ENCODE data around the gene DIP2C. TPM values are rescaled to one million over a fixed set of nuclear protein-coding genes. Genes with fewer than 3 reads are reported as not detected.

DIP2C gene
- polyA plus RNA-seq, 1 of the 3 experiments (the other 2 are of a cell fraction) = 8.7 TPM

- H3K79me2 ChIP-seq (ENCODE audit: insufficient read depth) = no peaks in the 10 kb centered on the region
- no peaks in the 10 kb centered on the region for H3K27me3 ChIP-seq (ENCODE audit: insufficient read depth)
- no peak overlapping the region for H3K4me3 ChIP-seq (ENCODE audit: low read depth in 2 of 2, low read length in 1 of 2)
- no peaks in the 10 kb centered on the region for H3F3A ChIP-seq (replicated peaks; ENCODE audit: insufficient read depth)
- ChIA-PET CTCF (no interaction called here), POLR2A (no interaction called here)
- no peaks in the 10 kb centered on the region for H3K9me2 ChIP-seq
- DNase-seq = no peak
- WGBS (ENCODE audit: low lambda C conversion rate) = 70% methylated on average over 16 of the region's 16 CpGs
- no peak overlapping the region for H3K4me2 ChIP-seq
- H4K20me1 ChIP-seq (ENCODE audit: insufficient read depth) = no peaks in the 10 kb centered on the region
- TF ChIP-seq PBX3 (IDR thresholded peaks at IDR 0.05) (no peak), YY1 (IDR thresholded peaks at IDR 0.05; ENCODE audit: low read depth) (no peak), CTCF (IDR thresholded peaks at IDR 0.05) (no peak), JUND (IDR thresholded peaks at IDR 0.05) (no peak), MAX (IDR thresholded peaks at IDR 0.05; ENCODE audit: low read depth) (no peak), ZBTB33 (IDR thresholded peaks at IDR 0.05; ENCODE audit: borderline replicate concordance, low read depth) (no peak), MEF2A (IDR thresholded peaks at IDR 0.05; ENCODE audit: borderline replicate concordance, low read depth) (no peak)
- H3K27ac ChIP-seq (ENCODE audit: low read depth in 2 of 2, low read length in 1 of 2) = no peak overlapping the region
- no peaks in the 10 kb centered on the region for H3K36me3 ChIP-seq (replicated peaks in 1 of 2; ENCODE audit: control insufficient read depth in 1 of 2, insufficient read depth in 2 of 2, low read length in 1 of 2)
- no peak overlapping the region for H3K9ac ChIP-seq
- H2AFZ ChIP-seq (ENCODE audit: low read depth) = no peak overlapping the region
- H3K9me3 ChIP-seq = no peaks in the 10 kb centered on the region
- no peaks in the 10 kb centered on the region; a peak in 1 of 4 replicates for H3K4me1 ChIP-seq (ENCODE audit: control insufficient read depth in 1 of 2, insufficient read depth in 2 of 2, low read depth in 1 of 2, low read length in 1 of 2)
Observed at GRCh38 chr10:723973-724372, 34.5 kb upstream of the DIP2C start.

- POLR2A ChIA-PET = no interaction called here
- Histone ChIP-seq H3K9me2 (no peaks in the 10 kb centered on the region), H2AFZ (ENCODE audit: low read depth) (no peak overlapping the region), H3K4me1 (ENCODE audit: control insufficient read depth in 1 of 2, insufficient read depth in 2 of 2, low read depth in 1 of 2, low read length in 1 of 2) (no peaks in the 10 kb centered on the region), H4K20me1 (ENCODE audit: insufficient read depth) (no peaks in the 10 kb centered on the region), H3K4me2 (no peak overlapping the region), H3K36me3 (replicated peaks in 1 of 2; ENCODE audit: control insufficient read depth in 1 of 2, insufficient read depth in 2 of 2, low read length in 1 of 2) (no peaks in the 10 kb centered on the region), H3K79me2 (ENCODE audit: insufficient read depth) (no peaks in the 10 kb centered on the region), H3K4me3 (ENCODE audit: low read depth in 2 of 2, low read length in 1 of 2) (no peak overlapping the region; a peak in 1 of 4 replicates), H3K27me3 (ENCODE audit: insufficient read depth) (no peaks in the 10 kb centered on the region), H3K9me3 (no peaks in the 10 kb centered on the region), H3K9ac (no peak overlapping the region), H3K27ac (ENCODE audit: low read depth in 2 of 2, low read length in 1 of 2) (no peak overlapping the region), H3F3A (replicated peaks; ENCODE audit: insufficient read depth) (no peaks in the 10 kb centered on the region)
- CTCF ChIA-PET = interaction anchor here (1.0 kb wide), 1 partner anchor 67 kb away, joined by 3 read pairs; no protein-coding TSS in a partner anchor
- WGBS (ENCODE audit: low lambda C conversion rate) = 86% methylated on average over 20 of the region's 26 CpGs
- no peak for DNase-seq
- TF ChIP-seq FOSL2 (IDR thresholded peaks at IDR 0.05; ENCODE audit: borderline replicate concordance, low read depth) = no peak
- no peak for TF ChIP-seq RAD21 (IDR thresholded peaks at IDR 0.05; ENCODE audit: low read length)
- no peak for TF ChIP-seq GATA2 (CRISPR knock-in tag; IDR thresholded peaks at IDR 0.05)
- no peak for TF ChIP-seq RXRA (IDR thresholded peaks at IDR 0.05; ENCODE audit: borderline replicate concordance, low read depth)
- TF ChIP-seq GABPA (IDR thresholded peaks at IDR 0.05; ENCODE audit: low read depth) = no peak
- TF ChIP-seq ZBTB33 (IDR thresholded peaks at IDR 0.05; ENCODE audit: borderline replicate concordance, low read depth) = no peak
- no peak for TF ChIP-seq IRF3 (IDR thresholded peaks at IDR 0.05; ENCODE audit: low read depth, low read length)
- no peak for TF ChIP-seq PBX3 (IDR thresholded peaks at IDR 0.05)
- no peak for TF ChIP-seq EZH2phosphoT487 (IDR thresholded peaks at IDR 0.05; ENCODE audit: borderline replicate concordance, low read depth)
- TF ChIP-seq CHD2 (IDR thresholded peaks at IDR 0.05; ENCODE audit: low read length, partially characterized antibody) = no peak
- TF ChIP-seq JUND (IDR thresholded peaks at IDR 0.05) = no peak
- no peak for TF ChIP-seq TCF12 (IDR thresholded peaks at IDR 0.05)
- TF ChIP-seq FOXM1 (IDR thresholded peaks at IDR 0.05; ENCODE audit: low read depth) = no peak
Observed at GRCh38 chr10:722281-723060, 33.0 kb upstream of the DIP2C start.
